Pancreas (tissue), 10 donors: Measurements from ENCODE around the gene ABCD3. TPM values are rescaled to one million over a fixed set of nuclear protein-coding genes. Genes with fewer than 3 reads are reported as not detected.

Source experiments
- ATAC-seq, 4 donors: fragments of 200-7000 bp; cut with Tn5 transposase; one replicate each; pipeline versions ENCODE4 v1.8.0 to v1.9.1; 2020; ENCODE audit warnings: mild to moderate bottlenecking in 4 of 4, moderate library complexity in 4 of 4
- DNase-seq, 6 donors: peaks; one replicate each; pipeline ENCODE4 v3.0.0-alpha.2; 2020
- FAIRE-seq: peaks from 2 replicates; lab custom pipeline; 2012; peaks lifted over from hg19 to GRCh38; lab: Jason Lieb, UNC
- H3K27ac ChIP-seq, 4 donors: fragments of 200-600 bp; sonication (generic); 1 replicate in 3 of 4; 2 replicates in 1 of 4; pipeline versions ENCODE4 v1.5.0 to v1.8.0; 2020
- H3K27me3 ChIP-seq, 4 donors: fragments of 200-600 bp; one replicate each; pipeline ENCODE4 v1.8.0; 2021
- H3K36me3 ChIP-seq, 3 donors: fragments of 200-600 bp; sonication (generic) in 1 of 3; one replicate each; pipeline versions ENCODE4 v1.5.0 to v1.8.0; 2020 to 2021
- H3K4me1 ChIP-seq, 3 donors: fragments of 200-600 bp; one replicate each; pipeline ENCODE4 v1.8.0; 2021
- H3K4me3 ChIP-seq, 4 donors: fragments of 200-600 bp; sonication (generic) in 2 of 4; one replicate each; pipeline versions ENCODE4 v1.5.0 to v1.8.0; 2020 to 2021
- H3K9me3 ChIP-seq, 4 donors: fragments of 200-600 bp; one replicate each; pipeline ENCODE4 v1.8.0; 2021
- WGBS, 2 donors: extraction: QIAGEN DNeasy Blood & Tissue Kit; methylation state at CpG; one replicate each; pipeline ENCODE4 v1.1.7; 2013; 5-methylcytosine and 5-hydroxymethylcytosine counted together
- intact Hi-C, 3 donors: fragments of 100-400 bp; cut with DNase I; formaldehyde crosslinking; loops; one replicate each; pipeline versions ENCODE4 v1.11.1 to v1.14.2; 2022
- polyA plus RNA-seq, 2 donors: library from polyadenylated mRNA; stranded (reverse); fragments of 200-250 nt; gene quantifications; one replicate each; pipeline ENCODE4 v1.2.3, GENCODE V29; 2013
- total RNA-seq, 6 donors: library from RNA; stranded (reverse); fragmentation: NEBNext Ultra II Directional in 4 of 6; extraction: Animal tissue kit (Norgen Biotek cat#: 25700) in 4 of 6; gene quantifications; one replicate each; pipeline versions ENCODE4 v1.2.1 to v1.2.4, GENCODE V29; 2021 to 2023
- TF ChIP-seq, protein P1 (sequence below), 4 donors: fragments of 200-600 bp; sonication (generic) in 3 of 4; IDR thresholded peaks; one replicate each; pipeline versions ENCODE4 v1.5.0 to v1.8.0; 2021; ENCODE audit warnings: antibody characterized with exemption in 4 of 4
- donor health status: healthy with polysubstance abuse.
- donor health status: DM: no; HTN: no; CAD: no; lungs with moderate emphysema.
- donor health status: DM: no; HTN: no; CAD: no.
- donor health status: control.
- donor health status: control.
- donor health status: Bipolar disorder and iron deficiency.
- donor health status: DM: yes; HTN: yes; CAD: no.
- donor health status: DM: no; HTN: no; CAD: no.
- donor health status: DM: no; HTN: no; CAD: no.
- donor health status: DM: yes; HTN: yes; CAD: no.

ABCD3 gene
- total and polyA plus RNA-seq, 8 donors, result 11.7 to 35.8 (median 30.8) TPM

DNA sequence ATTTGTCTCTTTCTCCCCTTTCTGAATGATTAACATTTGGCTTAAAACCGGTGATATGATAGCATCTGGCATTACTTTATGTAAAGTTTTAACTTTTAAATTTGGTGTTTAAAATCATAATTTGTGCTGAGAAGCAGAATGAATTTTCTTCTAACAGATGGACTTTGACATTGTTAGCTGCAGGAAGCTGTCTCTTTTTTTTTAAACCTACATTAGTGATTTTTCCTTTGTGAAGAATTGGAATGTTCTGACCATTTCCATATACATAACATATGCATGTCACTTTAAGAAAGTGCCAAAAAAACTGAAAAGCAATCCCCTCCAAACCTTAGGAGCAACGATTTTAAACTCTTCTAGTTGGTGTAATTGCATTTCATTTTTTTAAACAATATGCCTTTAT is 101.2 kb downstream of the ABCD3 start:
- FAIRE-seq, result no peak
- intact Hi-C loops, result no loop called here
- 61 to 71% methylated on average over 2 of the region's 2 CpGs for WGBS, 2 donors

DNA sequence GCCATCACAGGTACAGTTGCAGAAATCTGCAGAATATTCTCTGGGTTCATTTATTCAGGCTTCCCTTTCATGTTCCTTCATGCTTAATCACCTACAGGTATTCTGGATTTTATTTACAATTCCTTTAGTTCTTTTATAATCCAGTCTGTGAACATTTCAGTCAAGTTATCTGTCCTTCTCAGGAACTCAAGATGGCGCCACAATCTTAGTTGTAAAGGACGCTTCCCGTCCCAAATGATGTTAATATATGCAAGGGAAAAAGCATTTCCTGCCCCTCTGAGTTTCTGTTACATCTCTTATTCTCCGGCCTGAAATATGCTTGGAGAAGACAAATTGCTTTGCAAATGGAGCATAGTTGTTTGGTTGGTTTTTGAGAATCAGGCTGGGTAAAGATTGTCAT is 104.1 kb downstream of the ABCD3 start:
- ATAC-seq (peak in 3 of 4 donors; percentile 54 to 74 (median 71)), FAIRE-seq (peak; percentile 57), DNase-seq (no peak)
- Histone ChIP-seq H3K9me3 (no peaks in the 10 kb centered on the region), H3K27me3 (no peaks in the 10 kb centered on the region), H3K4me1 (peaks cover 0 to under 1% (median 0%) of the 10 kb centered on the region in 3 donors), H3K27ac (no peak overlapping the region), H3K4me3 (no peak overlapping the region), H3K36me3 (no peaks in the 10 kb centered on the region)
- TF ChIP-seq, protein P1, sequence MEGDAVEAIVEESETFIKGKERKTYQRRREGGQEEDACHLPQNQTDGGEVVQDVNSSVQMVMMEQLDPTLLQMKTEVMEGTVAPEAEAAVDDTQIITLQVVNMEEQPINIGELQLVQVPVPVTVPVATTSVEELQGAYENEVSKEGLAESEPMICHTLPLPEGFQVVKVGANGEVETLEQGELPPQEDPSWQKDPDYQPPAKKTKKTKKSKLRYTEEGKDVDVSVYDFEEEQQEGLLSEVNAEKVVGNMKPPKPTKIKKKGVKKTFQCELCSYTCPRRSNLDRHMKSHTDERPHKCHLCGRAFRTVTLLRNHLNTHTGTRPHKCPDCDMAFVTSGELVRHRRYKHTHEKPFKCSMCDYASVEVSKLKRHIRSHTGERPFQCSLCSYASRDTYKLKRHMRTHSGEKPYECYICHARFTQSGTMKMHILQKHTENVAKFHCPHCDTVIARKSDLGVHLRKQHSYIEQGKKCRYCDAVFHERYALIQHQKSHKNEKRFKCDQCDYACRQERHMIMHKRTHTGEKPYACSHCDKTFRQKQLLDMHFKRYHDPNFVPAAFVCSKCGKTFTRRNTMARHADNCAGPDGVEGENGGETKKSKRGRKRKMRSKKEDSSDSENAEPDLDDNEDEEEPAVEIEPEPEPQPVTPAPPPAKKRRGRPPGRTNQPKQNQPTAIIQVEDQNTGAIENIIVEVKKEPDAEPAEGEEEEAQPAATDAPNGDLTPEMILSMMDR (IDR thresholded peaks at IDR 0.05), result no peak
- intact Hi-C loops, result loop anchor here in 1 of 3 donors (10.0 kb wide), 1 partner anchor 522 kb away; no protein-coding TSS in a partner anchor
- 42 to 53% methylated on average over 4 of the region's 4 CpGs for WGBS, 2 donors

More for the DNA sequence above, 101.2 kb downstream of the ABCD3 start:
- peaks cover 0 to 11% (median 0%) of the 10 kb centered on the region in 3 donors for H3K4me1 ChIP-seq
- no peaks in the 10 kb centered on the region for H3K9me3 ChIP-seq
- ATAC-seq, result no peak
- H3K27ac ChIP-seq, result no peak overlapping the region
- H3K4me3 ChIP-seq, result no peak overlapping the region
- H3K36me3 ChIP-seq, result peaks cover 0 to 3% (median 0%) of the 10 kb centered on the region in 3 donors
- TF ChIP-seq, protein P1 (IDR thresholded peaks at IDR 0.05), result no peak
- no peak for DNase-seq
- H3K27me3 ChIP-seq, result no peaks in the 10 kb centered on the region

DNA sequence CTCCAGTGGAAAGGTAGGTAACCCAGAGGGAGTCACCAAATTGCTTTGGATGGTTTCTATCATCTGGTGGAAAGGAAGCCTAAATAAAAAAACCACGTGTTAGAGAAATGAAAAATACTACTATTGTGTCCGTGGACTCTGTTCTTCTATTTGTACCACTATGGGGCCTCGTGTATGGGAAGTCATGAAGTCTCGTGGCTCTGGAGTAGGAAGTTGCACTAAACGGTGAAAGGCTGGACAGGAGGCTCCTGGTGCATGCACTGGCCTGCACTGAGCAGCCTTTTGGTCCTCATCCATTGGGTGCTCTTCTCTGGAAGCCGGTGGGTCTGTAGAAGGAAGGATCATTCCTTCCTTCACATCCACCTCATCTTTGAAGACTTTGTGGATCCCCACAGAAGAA is 106.3 kb downstream of the ABCD3 start:
- Histone ChIP-seq H3K4me1 (peaks cover 0 to 9% (median 0%) of the 10 kb centered on the region in 3 donors), H3K9me3 (no peaks in the 10 kb centered on the region), H3K27me3 (no peaks in the 10 kb centered on the region), H3K27ac (no peak overlapping the region), H3K4me3 (no peak overlapping the region), H3K36me3 (no peaks in the 10 kb centered on the region)
- FAIRE-seq, result no peak
- ATAC-seq, result no peak
- 85 to 95% methylated on average over 6 of the region's 6 CpGs for WGBS, 2 donors
- TF ChIP-seq, protein P1 (IDR thresholded peaks at IDR 0.05), result no peak
- intact Hi-C loops, result loop anchor here in 1 of 3 donors (10.0 kb wide), 1 partner anchor 520 kb away; no protein-coding TSS in a partner anchor
- no peak for DNase-seq

DNA sequence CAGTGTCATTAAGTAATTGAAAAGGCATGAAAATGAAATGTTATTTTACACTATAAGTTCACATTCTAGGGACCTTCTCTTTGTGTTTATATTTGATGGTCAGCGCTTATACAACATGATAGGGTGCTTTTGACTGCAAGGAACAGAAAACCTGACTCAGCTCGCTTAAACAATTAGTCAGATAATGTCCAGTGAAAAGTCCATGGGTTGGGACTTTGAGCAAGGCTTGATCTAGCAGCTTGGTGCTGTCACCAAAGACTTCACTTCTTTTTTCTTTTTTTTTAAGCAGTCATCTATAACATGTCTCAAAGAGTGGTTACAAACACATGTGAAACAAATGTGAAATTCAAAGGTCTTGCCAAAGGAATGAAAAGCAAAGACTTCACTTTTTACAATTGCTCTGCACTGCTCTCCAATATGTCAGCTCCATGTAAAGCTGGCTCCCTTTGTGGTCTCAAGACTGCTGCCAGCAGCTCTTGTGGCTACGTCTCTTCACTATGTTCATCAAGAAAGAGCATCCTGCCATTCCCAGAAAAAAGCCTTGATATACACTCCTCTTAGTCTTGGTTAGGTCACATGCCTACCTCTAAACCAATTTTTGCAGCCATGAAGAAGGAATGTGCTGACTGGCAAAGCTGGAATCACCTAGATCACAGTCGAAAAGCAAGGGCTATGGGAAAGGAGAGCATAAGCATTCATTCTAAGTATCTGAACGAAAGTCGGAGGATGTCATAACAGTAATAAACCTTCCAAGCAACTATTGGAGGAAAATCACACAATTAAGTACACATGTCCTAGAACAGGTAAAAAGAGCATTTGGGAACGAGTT is 108.2 kb downstream of the ABCD3 start:
- TF ChIP-seq, protein P1 (IDR thresholded peaks at IDR 0.05), result no peak
- Histone ChIP-seq H3K4me1 (peaks cover 0 to 9% (median 0%) of the 10 kb centered on the region in 3 donors), H3K9me3 (no peaks in the 10 kb centered on the region), H3K27me3 (no peaks in the 10 kb centered on the region), H3K36me3 (peaks cover 0 to 7% (median 0%) of the 10 kb centered on the region in 3 donors), H3K4me3 (no peak overlapping the region), H3K27ac (peak overlapping the region in 2 of 4 donors; percentile 1 to 50)
- DNase-seq (no peak), ATAC-seq (no peak), FAIRE-seq (no peak)
- intact Hi-C loops, result loop anchor here in 1 of 3 donors (5.0 to 10.0 kb wide), 2 partner anchors 281 to 518 kb away; no protein-coding TSS in a partner anchor
- 85 to 89% methylated on average over 7 of the region's 7 CpGs for WGBS, 2 donors
